ENCODE results near the gene WWP2.

DNA sequence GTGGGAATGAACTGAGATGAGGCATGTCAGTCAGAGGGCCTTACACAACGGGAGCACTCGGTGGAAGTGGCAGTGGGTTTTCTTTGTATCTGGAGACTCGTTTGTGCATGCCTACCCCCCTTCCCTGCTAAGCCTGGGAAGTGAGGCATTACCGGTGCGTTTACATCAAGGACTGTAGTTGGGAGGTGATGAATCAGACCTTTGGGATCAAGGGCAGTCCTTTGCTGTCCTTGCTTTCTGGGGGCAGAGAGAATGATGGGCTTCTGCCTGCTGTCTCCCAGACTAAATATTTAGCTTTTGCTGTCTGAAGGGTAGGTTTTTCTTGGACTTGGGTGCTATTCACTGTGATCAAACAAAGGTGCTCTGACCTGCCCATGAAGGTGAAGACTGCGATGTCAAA is 83.0 kb downstream of the WWP2 start:
- TF ChIP-seq, protein P1, sequence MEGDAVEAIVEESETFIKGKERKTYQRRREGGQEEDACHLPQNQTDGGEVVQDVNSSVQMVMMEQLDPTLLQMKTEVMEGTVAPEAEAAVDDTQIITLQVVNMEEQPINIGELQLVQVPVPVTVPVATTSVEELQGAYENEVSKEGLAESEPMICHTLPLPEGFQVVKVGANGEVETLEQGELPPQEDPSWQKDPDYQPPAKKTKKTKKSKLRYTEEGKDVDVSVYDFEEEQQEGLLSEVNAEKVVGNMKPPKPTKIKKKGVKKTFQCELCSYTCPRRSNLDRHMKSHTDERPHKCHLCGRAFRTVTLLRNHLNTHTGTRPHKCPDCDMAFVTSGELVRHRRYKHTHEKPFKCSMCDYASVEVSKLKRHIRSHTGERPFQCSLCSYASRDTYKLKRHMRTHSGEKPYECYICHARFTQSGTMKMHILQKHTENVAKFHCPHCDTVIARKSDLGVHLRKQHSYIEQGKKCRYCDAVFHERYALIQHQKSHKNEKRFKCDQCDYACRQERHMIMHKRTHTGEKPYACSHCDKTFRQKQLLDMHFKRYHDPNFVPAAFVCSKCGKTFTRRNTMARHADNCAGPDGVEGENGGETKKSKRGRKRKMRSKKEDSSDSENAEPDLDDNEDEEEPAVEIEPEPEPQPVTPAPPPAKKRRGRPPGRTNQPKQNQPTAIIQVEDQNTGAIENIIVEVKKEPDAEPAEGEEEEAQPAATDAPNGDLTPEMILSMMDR (IDR thresholded peaks at IDR 0.05): no peak
- no peak for TF ChIP-seq EZH2phosphoT487 (IDR thresholded peaks at IDR 0.05)
